Heart right ventricle (tissue), 16 donors: ENCODE measurements around the gene DDHD1. TPM values are rescaled to one million over a fixed set of nuclear protein-coding genes. Genes with fewer than 3 reads are reported as not detected.

Experiments used
- ATAC-seq, 8 donors: fragments of 200-7000 bp; cut with Tn5 transposase; one replicate each; pipeline ENCODE4 v1.9.1; 2020; ENCODE audit warnings: mild to moderate bottlenecking in 8 of 8, moderate library complexity in 8 of 8, moderate number of reproducible peaks in 1 of 8
- DNase-seq, 2 donors: peaks; one replicate each; pipeline ENCODE4 v3.0.0-alpha.2; 2020
- H3K27ac ChIP-seq, 10 donors: fragments of 200-600 bp; sonication (generic) in 2 of 10; one replicate each; pipeline versions ENCODE4 v1.5.0 to v1.8.0; 2020 to 2022; ENCODE audit warnings: mild to moderate bottlenecking in 3 of 10
- H3K27me3 ChIP-seq, 7 donors: fragments of 200-600 bp; one replicate each; pipeline ENCODE4 v1.8.0; 2021 to 2022; ENCODE audit warnings: mild to moderate bottlenecking in 2 of 7
- H3K36me3 ChIP-seq, 9 donors: fragments of 200-600 bp; sonication (generic) in 1 of 9; one replicate each; pipeline versions ENCODE4 v1.5.0 to v1.8.0; 2020 to 2022; ENCODE audit warnings: mild to moderate bottlenecking in 2 of 9
- H3K4me1 ChIP-seq, 9 donors: fragments of 200-600 bp; sonication (generic) in 1 of 9; one replicate each; pipeline versions ENCODE4 v1.5.0 to v1.8.0; 2020 to 2022; ENCODE audit warnings: mild to moderate bottlenecking in 4 of 9
- H3K4me3 ChIP-seq, 10 donors: fragments of 200-600 bp; sonication (generic) in 2 of 10; one replicate each; pipeline versions ENCODE4 v1.5.0 to v1.8.0; 2020 to 2022; ENCODE audit warnings: mild to moderate bottlenecking in 7 of 10, moderate library complexity in 2 of 10
- H3K9me3 ChIP-seq, 11 donors: fragments of 200-600 bp in 10 of 11; sonication (generic) in 2 of 11; one replicate each; pipeline versions ENCODE4 v1.5.0 to v1.8.0; 2013 to 2022; ENCODE audit warnings: mild to moderate bottlenecking in 2 of 11, control low read depth in 1 of 11, moderate library complexity in 1 of 11
- CTCF ChIP-seq, 9 donors: fragments of 200-600 bp; sonication (generic) in 2 of 9; IDR thresholded peaks; one replicate each; pipeline versions ENCODE4 v1.5.0 to v1.8.0; 2021 to 2022; ENCODE audit warnings: antibody characterized with exemption in 9 of 9, mild to moderate bottlenecking in 5 of 9, moderate library complexity in 1 of 9
- WGBS, 2 donors: extraction: QIAGEN DNeasy Blood & Tissue Kit; methylation state at CpG; one replicate each; pipeline ENCODE4 v1.1.7; 2013; ENCODE audit warnings: inconsistent platforms in 1 of 2; 5-methylcytosine and 5-hydroxymethylcytosine counted together
- intact Hi-C, 10 donors: fragments of 100-400 bp; cut with DNase I; formaldehyde crosslinking; loops; one replicate each; pipeline versions ENCODE4 v1.11.1 to v1.14.2; 2022
- polyA plus RNA-seq, 2 donors: library from polyadenylated mRNA; stranded (reverse); fragments of 200-250 nt; gene quantifications; one replicate each; pipeline ENCODE4 v1.2.3, GENCODE V29; 2013
- total RNA-seq, 10 donors: library from RNA; stranded (reverse); fragmentation: NEBNext Ultra II Directional in 3 of 10; extraction: Animal tissue kit (Norgen Biotek cat#: 25700) in 3 of 10; gene quantifications; one replicate each; pipeline versions ENCODE4 v1.2.1 to v1.2.4, GENCODE V29; 2021 to 2023
- donor health status: Arrhythmogenic right ventricular cardiomyopathy.
- donor health status: ischemic (EF 13 %, LVEDD 7.1; RV severe dilation, severe dysfunction).
- donor health status: healthy with polysubstance abuse.
- donor health status: DM: no; HTN: yes; CAD: no.
- donor health status: DM: no; HTN: no; CAD: no.
- donor health status: ischemic (EF 25% LVEDD 6.9; RV normal size, moderate dysfunction).
- donor health status: ischemic (EF 25% LVEDD 5.7; RV mildly dilated, moderate dysfunction).
- donor health status: healthy.
- donor health status: DM: yes; HTN: yes; CAD: no.
- donor health status: Ischemic cardiomyopathy.
- donor health status: ischemic (EF 35%, LVEDD 5.7; RV mildly dilated, moderate dysfunction).
- donor health status: nonischemic (EF 11% LVEDD 7.7; RV severe dilation, severe dysfunction).
- donor health status: DM: yes; HTN: yes; CAD: no.
- donor health status: PGD.
- donor health status: ischemic (EF 29% LVEDD 5.4; RV normal size, mild dysfunction).
- donor health status: nonischemic (EF 23%, LVEDD 6.1; RV moderate dilation, normal function).

Gene DDHD1
- total and polyA plus RNA-seq, 12 donors: 2.1 to 9.6 (median 7.4) TPM

GRCh38 chr14:52987042-52987441 is 166.1 kb downstream of the DDHD1 start:
- Histone ChIP-seq H3K4me3 (no peak overlapping the region), H3K27me3 (no peaks in the 10 kb centered on the region), H3K36me3 (no peaks in the 10 kb centered on the region), H3K9me3 (no peaks in the 10 kb centered on the region), H3K27ac (no peak overlapping the region), H3K4me1 (no peaks in the 10 kb centered on the region)
- ATAC-seq (no peak), DNase-seq (no peak)
- intact Hi-C loops: no loop called here
- no peak for TF ChIP-seq CTCF (IDR thresholded peaks at IDR 0.05)
- WGBS, 2 donors: 73 to 93% methylated on average over 2 of the region's 2 CpGs

Other genes with a start within 250 kb of the DDHD1 start
- 100 to 1,000 TPM in 9 of 10 donors, 10 to 100 TPM in 1; 89.1 to 175 (median 115) TPM for gene FERMT2, start 202.3 kb downstream of the DDHD1 start, total RNA-seq
- 10 to 100 TPM; 45.7 to 67.7 TPM for gene FERMT2, start 202.3 kb downstream of the DDHD1 start, polyA plus RNA-seq